IPS-15b (cell line): Measurements from ENCODE around the gene DHX57.
"Not testable (repeated sequence)": the region's sequence is repeated elsewhere in the genome, so short reads cannot be mapped to it uniquely, and the experiment has no call there.

ENCODE experiments used
- H3K27me3 ChIP-seq: one replicate; pipeline ENCODE4 v1.6.1; 2013; ENCODE audit warnings: low read length; ENCODE audit not compliant: control insufficient read depth, insufficient read depth
- H3K36me3 ChIP-seq: one replicate; pipeline ENCODE4 v1.6.1; 2013; ENCODE audit warnings: low read length; ENCODE audit not compliant: control insufficient read depth, insufficient read depth
- H3K4me1 ChIP-seq: one replicate; pipeline ENCODE4 v1.6.1; 2013; ENCODE audit warnings: mild to moderate bottlenecking, low read length; ENCODE audit not compliant: control insufficient read depth, insufficient read depth
- H3K4me3 ChIP-seq: one replicate; pipeline ENCODE4 v1.5.1; 2013; ENCODE audit warnings: low read depth, low read length
- H3K9ac ChIP-seq: one replicate; pipeline ENCODE4 v1.6.1; 2013; ENCODE audit warnings: low read depth, mild to moderate bottlenecking, low read length
- H3K9me3 ChIP-seq: one replicate; pipeline ENCODE4 v1.6.1; 2013; ENCODE audit warnings: mild to moderate bottlenecking, low read length; ENCODE audit not compliant: control insufficient read depth, insufficient read depth

DHX57 gene

DNA sequence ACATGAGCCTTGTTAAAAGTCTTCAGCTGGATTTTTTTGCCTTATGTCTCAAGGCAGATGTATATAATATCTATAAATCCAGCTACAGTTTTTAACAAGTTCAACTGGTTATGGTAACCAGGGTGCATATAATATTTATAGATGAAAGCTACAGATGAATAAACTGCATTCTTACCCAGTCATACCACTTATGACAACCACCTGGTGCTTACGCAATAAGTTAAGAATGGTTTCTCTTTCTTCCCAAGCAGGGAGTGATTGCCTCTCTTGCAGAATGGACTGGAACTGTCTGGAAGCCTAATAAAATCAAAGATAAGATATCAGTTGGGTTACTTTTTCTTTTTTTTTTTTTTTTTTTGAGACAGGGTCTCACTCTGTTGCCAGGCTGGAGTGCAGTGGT lies 19.6 kb downstream of the DHX57 start:
- Histone ChIP-seq H3K9ac (no peak overlapping the region), H3K4me3 (no peak overlapping the region), H3K4me1 (no peaks in the 10 kb centered on the region), H3K9me3 (no peaks in the 10 kb centered on the region), H3K27me3 (no peaks in the 10 kb centered on the region), H3K36me3 (peaks cover 10% of the 10 kb centered on the region)

DNA sequence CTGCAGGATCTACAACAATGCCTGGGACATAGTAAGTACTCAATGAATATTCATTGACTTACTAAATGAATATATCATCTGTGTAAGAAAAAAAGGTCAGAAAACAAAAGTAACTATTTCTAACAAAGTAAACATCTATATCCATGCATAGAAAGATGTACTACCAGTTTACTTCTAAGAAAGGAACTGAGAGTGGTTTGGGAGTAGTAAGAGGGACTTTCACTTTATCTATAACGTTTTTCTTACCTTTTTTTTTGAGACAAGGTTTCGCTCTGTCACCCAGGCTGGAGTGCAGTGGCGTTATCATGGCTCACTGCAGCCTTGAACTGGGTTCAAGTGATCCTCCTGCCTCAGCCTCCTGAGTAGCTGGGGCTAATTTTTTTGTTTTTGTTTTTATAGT lies 25.7 kb downstream of the DHX57 start:
- H3K4me1 ChIP-seq: no peaks in the 10 kb centered on the region
- no peaks in the 10 kb centered on the region for H3K27me3 ChIP-seq
- peaks cover 7% of the 10 kb centered on the region for H3K36me3 ChIP-seq
- no peaks in the 10 kb centered on the region for H3K9me3 ChIP-seq
- H3K4me3 ChIP-seq: no peak overlapping the region
- no peak overlapping the region for H3K9ac ChIP-seq

DNA sequence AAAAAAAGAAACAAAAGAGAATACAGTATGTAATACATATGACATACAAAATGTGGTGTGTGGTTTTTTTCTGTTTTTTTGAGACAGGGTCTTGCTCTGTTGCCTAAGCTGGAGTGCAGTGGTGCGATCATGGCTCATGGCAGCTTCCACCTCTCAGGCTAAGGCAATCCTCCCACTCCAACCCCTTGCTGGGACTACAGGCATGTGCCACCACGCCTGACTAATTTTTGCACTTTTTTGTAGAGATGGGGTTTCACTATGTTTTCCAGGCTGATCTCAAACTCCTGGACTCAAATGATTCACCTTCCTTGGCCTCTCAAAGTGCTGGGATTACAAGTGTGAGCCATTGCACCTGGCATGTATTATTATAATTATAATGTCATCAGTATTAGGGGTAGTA lies 38.9 kb downstream of the DHX57 start:
- Histone ChIP-seq H3K4me1 (no peaks in the 10 kb centered on the region), H3K27me3 (no peaks in the 10 kb centered on the region), H3K36me3 (peaks cover 2% of the 10 kb centered on the region), H3K4me3 (no peak overlapping the region), H3K9me3 (no peaks in the 10 kb centered on the region), H3K9ac (no peak overlapping the region)

DNA sequence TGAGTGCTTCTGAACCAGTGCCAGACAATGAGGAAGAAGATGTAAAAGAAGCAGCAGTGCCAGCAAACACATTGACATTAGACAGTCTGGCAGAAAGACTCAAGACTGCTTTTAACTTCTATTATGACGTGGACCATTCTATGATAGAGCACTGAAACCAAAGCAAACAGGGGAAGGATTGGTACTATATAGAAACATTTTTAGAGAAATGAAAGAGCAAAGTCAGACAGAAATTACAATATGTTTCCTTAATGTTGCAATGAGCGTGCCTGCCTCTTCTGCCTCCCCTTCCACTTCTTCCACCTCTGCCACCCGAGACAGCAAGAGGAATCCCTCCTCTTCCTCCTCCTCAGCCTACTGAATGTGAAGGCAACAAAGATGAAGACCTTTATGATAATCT lies 39.7 kb downstream of the DHX57 start:
- Histone ChIP-seq H3K9ac (no peak overlapping the region), H3K36me3 (peaks cover 2% of the 10 kb centered on the region), H3K27me3 (no peaks in the 10 kb centered on the region), H3K9me3 (no peaks in the 10 kb centered on the region), H3K4me1 (no peaks in the 10 kb centered on the region), H3K4me3 (no peak overlapping the region)

DNA sequence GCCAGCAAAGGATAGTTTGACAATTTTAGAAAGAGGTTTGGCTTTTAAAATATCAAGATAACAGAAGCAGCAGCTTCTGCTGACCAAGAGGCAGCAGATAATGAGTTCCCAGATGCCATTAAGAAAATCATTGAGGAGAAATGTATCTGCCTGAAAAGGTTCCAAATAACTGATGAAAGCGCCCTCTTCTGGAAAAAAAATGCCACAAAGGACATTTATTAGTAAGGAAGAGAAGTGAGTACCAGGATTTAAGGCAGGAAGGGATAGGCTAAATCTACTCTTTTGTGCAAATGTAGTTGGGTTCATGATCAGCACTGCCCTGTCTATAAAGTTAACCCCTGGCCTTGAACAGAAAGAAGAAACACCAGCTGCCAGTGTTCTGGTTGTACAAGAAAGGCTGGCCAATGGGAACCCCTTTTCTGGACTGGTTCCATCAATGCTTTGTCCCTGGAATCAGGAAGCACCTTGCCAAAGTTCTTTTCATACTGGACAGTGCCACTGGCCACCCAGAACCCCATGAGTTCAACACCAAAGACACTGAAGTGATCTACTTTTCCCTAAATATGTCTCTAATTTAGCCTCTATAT lies 40.6 kb downstream of the DHX57 start:
- Histone ChIP-seq H3K9me3 (no peaks in the 10 kb centered on the region), H3K4me3 (no peak overlapping the region), H3K4me1 (no peaks in the 10 kb centered on the region), H3K27me3 (no peaks in the 10 kb centered on the region), H3K9ac (no peak overlapping the region), H3K36me3 (peaks cover 5% of the 10 kb centered on the region)

DNA sequence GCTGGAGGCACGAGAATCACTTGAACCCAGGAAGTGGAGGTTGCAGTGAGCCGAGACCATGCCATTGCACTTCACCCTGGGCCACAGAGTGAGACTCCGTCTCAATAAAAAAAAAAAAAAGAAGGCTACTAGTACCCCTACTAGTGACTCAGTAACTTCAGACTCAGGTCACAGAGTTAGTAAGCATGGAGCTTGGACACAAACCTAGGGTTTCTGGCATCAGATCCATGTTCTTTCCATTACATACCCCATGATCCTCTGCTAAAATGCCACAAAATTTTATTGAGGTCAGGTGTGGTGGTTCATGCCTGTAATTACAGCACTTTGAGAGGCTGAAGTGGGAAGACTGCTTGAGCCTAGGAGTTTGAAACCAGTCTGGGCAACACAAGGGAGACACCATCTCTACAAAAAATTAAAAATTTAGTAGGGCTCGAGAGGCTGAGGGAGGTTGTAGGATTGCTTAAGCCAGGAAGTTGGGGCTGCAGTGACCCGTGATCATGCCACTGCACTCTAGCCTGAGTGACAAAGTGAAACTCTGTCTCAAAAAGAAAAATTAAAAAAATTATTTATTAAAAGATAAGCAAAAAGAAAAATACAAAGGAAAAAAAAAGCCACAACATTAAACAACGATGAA lies 45.1 kb downstream of the DHX57 start:
- H3K9me3 ChIP-seq: no peaks in the 10 kb centered on the region
- H3K36me3 ChIP-seq: peaks cover 5% of the 10 kb centered on the region
- H3K4me3 ChIP-seq: no peak overlapping the region
- H3K9ac ChIP-seq: no peak overlapping the region
- H3K4me1 ChIP-seq: peaks cover 2% of the 10 kb centered on the region
- no peaks in the 10 kb centered on the region for H3K27me3 ChIP-seq

DNA sequence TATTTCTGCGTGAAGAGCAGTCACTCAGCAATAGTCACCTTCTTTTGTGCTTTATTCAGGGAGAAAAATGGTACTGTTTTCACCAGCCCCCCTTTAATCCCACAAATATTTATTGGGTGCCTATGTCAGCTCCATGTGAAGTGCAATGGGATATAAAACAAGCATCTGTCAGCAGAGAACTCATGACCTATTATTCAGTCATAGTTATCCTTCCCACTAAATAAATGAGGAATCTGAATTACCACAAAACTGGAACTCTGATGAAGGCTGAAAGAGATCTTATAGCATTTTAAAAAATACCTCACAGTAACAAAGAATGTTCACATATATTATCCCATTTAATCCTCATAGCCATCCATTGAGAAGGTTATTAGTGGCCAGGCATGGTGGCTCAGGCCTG lies 45.8 kb downstream of the DHX57 start:
- peaks cover 8% of the 10 kb centered on the region for H3K36me3 ChIP-seq
- H3K9me3 ChIP-seq: no peaks in the 10 kb centered on the region
- H3K27me3 ChIP-seq: no peaks in the 10 kb centered on the region
- no peak overlapping the region for H3K4me3 ChIP-seq
- H3K4me1 ChIP-seq: peaks cover 2% of the 10 kb centered on the region
- no peak overlapping the region for H3K9ac ChIP-seq

DNA sequence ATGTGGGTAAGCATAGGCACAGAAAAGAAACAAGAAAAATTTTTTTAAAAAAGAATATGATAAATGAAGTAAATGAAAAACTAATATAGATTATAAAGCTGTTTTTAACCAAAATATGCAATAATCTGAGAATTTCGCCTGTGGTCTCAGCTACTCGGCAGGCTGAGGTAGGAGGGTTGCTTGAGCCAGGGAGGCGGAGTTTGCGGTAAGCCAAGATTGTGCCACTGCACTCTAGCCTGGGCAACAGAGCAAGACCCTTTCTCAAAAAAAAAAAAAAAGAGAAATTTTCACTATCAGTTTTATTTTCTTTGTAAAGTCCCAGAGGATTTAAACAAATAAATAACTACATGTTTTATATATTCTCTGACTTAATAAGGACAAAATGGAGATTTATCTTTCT lies 47.3 kb downstream of the DHX57 start:
- H3K4me1 ChIP-seq: peaks cover 2% of the 10 kb centered on the region
- H3K27me3 ChIP-seq: no peaks in the 10 kb centered on the region
- H3K4me3 ChIP-seq: no peak overlapping the region
- no peak overlapping the region for H3K9ac ChIP-seq
- H3K9me3 ChIP-seq: no peaks in the 10 kb centered on the region
- H3K36me3 ChIP-seq: peaks cover 8% of the 10 kb centered on the region

DNA sequence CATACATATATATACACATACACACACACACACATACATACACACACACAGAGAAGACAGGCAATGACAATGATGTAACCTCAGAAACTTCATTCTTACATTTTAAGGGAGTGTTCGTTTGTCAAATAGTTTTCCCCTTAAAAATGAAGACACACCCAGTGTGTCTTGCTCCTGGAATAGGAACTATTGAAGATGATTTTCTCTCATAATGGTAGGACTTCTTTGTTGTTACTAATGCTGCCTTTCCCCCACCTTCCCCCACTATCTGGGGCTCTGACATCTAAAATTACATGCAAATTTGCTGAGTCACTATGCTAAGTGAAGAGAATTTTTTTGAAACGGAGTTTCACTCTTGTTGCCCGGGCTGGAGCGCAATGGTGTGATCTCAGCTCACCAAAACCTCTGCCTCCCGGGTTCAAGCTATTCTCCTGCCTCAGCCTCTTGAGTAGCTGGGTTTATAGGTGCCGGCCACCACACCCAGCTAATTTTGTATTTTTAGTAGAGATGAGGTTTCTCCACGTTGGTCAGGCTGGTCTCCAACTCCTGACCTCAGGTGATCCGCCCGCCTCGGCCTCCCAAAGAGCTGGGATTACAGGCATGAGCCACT lies 48.1 kb downstream of the DHX57 start:
- not testable (repeated sequence) for H3K36me3 ChIP-seq, H3K4me3 ChIP-seq, H3K27me3 ChIP-seq, H3K9me3 ChIP-seq, H3K9ac ChIP-seq, H3K4me1 ChIP-seq

DNA sequence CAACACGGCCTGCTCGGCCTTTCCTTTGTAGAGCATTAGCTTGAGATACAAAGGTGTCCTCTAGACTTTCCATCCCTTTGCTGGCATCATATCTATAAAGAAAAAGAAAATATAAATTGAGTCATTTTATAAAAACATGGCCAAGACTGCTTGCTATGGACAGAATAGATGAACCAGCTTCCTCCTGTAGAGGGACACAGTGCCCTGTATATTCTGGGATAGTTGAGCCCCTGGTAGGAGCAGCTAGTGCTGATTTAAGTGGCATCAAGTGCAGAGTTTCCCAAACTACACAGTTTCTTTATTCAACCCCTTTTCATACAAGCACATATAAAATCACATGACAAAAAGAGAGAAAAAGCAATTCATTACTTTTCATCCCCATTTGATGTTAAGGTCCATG lies 49.8 kb downstream of the DHX57 start:
- H3K9ac ChIP-seq: no peak overlapping the region
- H3K27me3 ChIP-seq: no peaks in the 10 kb centered on the region
- H3K4me3 ChIP-seq: no peak overlapping the region
- no peaks in the 10 kb centered on the region for H3K9me3 ChIP-seq
- H3K4me1 ChIP-seq: peaks cover 2% of the 10 kb centered on the region
- H3K36me3 ChIP-seq: peaks cover 8% of the 10 kb centered on the region

DNA sequence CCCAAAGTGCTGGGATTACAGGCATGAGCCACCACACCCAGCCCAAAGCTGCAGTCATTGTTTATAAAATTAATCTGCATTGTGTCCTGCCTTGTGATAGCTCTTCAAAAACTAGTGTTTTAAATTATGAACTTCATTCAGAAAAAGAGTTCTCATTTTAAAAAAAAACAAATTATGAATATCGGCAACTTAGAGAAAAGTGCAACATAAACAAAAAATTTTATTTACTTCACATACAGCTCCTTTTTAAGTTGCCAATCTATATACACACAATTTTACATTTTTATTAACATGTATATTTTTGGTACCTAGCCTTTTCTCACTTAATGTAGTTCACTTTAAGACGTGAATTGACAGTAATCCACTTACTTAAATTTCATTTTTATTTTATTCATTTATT lies 50.8 kb downstream of the DHX57 start:
- peaks cover 5% of the 10 kb centered on the region for H3K36me3 ChIP-seq
- no peaks in the 10 kb centered on the region for H3K9me3 ChIP-seq
- H3K4me3 ChIP-seq: no peak overlapping the region
- H3K9ac ChIP-seq: no peak overlapping the region
- H3K27me3 ChIP-seq: no peaks in the 10 kb centered on the region
- H3K4me1 ChIP-seq: peaks cover 2% of the 10 kb centered on the region

DNA sequence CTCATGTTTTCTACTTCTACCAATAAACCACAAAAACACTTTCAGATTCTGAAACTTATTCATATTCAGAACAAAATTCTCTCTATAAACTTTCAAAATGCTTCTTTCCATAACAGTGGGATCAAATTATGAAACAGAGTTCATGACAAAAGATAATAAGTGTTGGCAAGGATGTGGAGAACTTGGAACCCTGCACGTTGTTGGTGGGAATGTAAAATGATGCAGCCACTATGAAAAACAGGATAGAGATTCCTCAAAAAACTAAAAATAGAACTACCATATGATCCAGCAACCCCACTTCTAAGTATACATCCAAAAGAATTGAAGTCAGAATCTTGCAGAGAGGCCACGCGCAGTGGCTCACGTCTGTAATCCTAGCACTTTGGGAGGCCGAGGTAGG lies 52.3 kb downstream of the DHX57 start:
- H3K27me3 ChIP-seq: no peaks in the 10 kb centered on the region
- H3K36me3 ChIP-seq: peaks cover 5% of the 10 kb centered on the region
- H3K9me3 ChIP-seq: no peaks in the 10 kb centered on the region
- H3K4me3 ChIP-seq: no peak overlapping the region
- peaks cover 2% of the 10 kb centered on the region for H3K4me1 ChIP-seq
- no peak overlapping the region for H3K9ac ChIP-seq
